ENCODE data around the gene MRPL27. TPM values are rescaled to one million over a fixed set of nuclear protein-coding genes. Genes with fewer than 3 reads are reported as not detected.

MRPL27 gene
- total RNA-seq, 6 experiments from 2014 or later, result 34.3 to 69.4 (median 38.6) TPM

- intact Hi-C loops (cut with DNase I), result no loop called here
- 81% methylated on average over 5 of the region's 5 CpGs for WGBS (ENCODE audit: insufficient coverage, low coverage, low lambda C conversion rate, missing lambda C conversion rate)
- H3K4me3 ChIP-seq, result no peak overlapping the region
- TF ChIP-seq POLR2A (IDR thresholded peaks at IDR 0.05) (no peak), CTCF (IDR thresholded peaks at IDR 0.05) (no peak)
- H3K27me3 ChIP-seq, result no peaks in the 10 kb centered on the region
- H3K9me3 ChIP-seq, result no peaks in the 10 kb centered on the region
- DNase-seq, result no peak
- peaks cover 0 to 63% (median 41%) of the 10 kb centered on the region in 4 donors for H3K36me3 ChIP-seq
- no peak for ATAC-seq
- no peak overlapping the region for H3K27ac ChIP-seq
- peaks cover 0 to 22% (median 8%) of the 10 kb centered on the region in 4 donors for H3K4me1 ChIP-seq
These were observed 20.7 kb upstream of the MRPL27 start for GRCh38 chr17:50393700-50394099.

GRCh38 chr17:50392621-50393020 is 19.6 kb upstream of the MRPL27 start:
- WGBS (ENCODE audit: insufficient coverage, low coverage, low lambda C conversion rate, missing lambda C conversion rate), result 46% methylated on average over 5 of the region's 6 CpGs
- peaks cover 0 to 22% (median 8%) of the 10 kb centered on the region in 4 donors for H3K4me1 ChIP-seq
- H3K27me3 ChIP-seq, result no peaks in the 10 kb centered on the region
- DNase-seq, result no peak
- no peak overlapping the region for H3K4me3 ChIP-seq
- H3K9me3 ChIP-seq, result no peaks in the 10 kb centered on the region
- no peak overlapping the region for H3K27ac ChIP-seq
- intact Hi-C loops (cut with DNase I), result no loop called here
- ATAC-seq, result no peak
- TF ChIP-seq CTCF (IDR thresholded peaks at IDR 0.05) (no peak), POLR2A (IDR thresholded peaks at IDR 0.05) (no peak)
- H3K36me3 ChIP-seq, result peaks cover 10 to 73% (median 51%) of the 10 kb centered on the region in 4 donors

- Histone ChIP-seq H3K27me3 (no peaks in the 10 kb centered on the region), H3K27ac (no peak overlapping the region), H3K4me1 (peaks cover 0 to 4% (median 0%) of the 10 kb centered on the region in 4 donors), H3K36me3 (peaks cover 13 to 94% (median 67%) of the 10 kb centered on the region in 4 donors), H3K9me3 (no peaks in the 10 kb centered on the region), H3K4me3 (no peak overlapping the region)
- DNase-seq, result no peak
- WGBS (ENCODE audit: insufficient coverage, low coverage, low lambda C conversion rate, missing lambda C conversion rate), result 92% methylated on average over 4 of the region's 6 CpGs
- TF ChIP-seq POLR2A (IDR thresholded peaks at IDR 0.05) (no peak), CTCF (IDR thresholded peaks at IDR 0.05) (no peak)
- intact Hi-C loops (cut with DNase I), result no loop called here
- ATAC-seq, result no peak
These were observed 16.6 kb upstream of the MRPL27 start for GRCh38 chr17:50389534-50389933.

DNA sequence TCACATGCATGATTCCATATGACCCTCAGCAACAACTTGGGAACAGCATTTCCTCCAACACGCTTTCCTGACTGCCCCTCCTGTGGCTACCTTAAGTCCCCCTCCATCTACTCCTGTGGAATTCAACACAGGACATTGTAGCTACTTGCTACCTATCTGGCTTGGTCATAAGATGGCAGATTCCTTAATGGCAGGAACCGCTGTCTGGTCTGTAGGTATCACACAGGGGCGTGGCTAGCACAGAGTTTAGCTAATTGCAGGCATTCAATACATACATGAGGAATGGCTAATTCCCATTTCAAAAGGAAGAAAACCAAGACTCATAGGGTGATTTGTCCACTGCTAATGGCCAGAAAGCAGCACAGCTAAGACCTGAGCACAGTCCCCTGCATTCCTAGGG is 15.7 kb upstream of the MRPL27 start:
- peaks cover 0 to 4% (median 0%) of the 10 kb centered on the region in 4 donors for H3K4me1 ChIP-seq
- peaks cover 13 to 94% (median 67%) of the 10 kb centered on the region in 4 donors for H3K36me3 ChIP-seq
- no peak overlapping the region for H3K4me3 ChIP-seq
- no peak overlapping the region for H3K27ac ChIP-seq
- H3K27me3 ChIP-seq, result no peaks in the 10 kb centered on the region
- WGBS (ENCODE audit: insufficient coverage, low coverage, low lambda C conversion rate, missing lambda C conversion rate), result 92% methylated on average over 2 of the region's 3 CpGs
- TF ChIP-seq CTCF (IDR thresholded peaks at IDR 0.05) (no peak), POLR2A (IDR thresholded peaks at IDR 0.05) (no peak)
- DNase-seq, result no peak
- ATAC-seq, result no peak
- intact Hi-C loops (cut with DNase I), result no loop called here
- H3K9me3 ChIP-seq, result no peaks in the 10 kb centered on the region

GRCh38 chr17:50386510-50386909 is 13.5 kb upstream of the MRPL27 start:
- TF ChIP-seq CTCF (IDR thresholded peaks at IDR 0.05), result no peak
- no peak for TF ChIP-seq POLR2A (IDR thresholded peaks at IDR 0.05)
- no peak overlapping the region for H3K27ac ChIP-seq
- H3K36me3 ChIP-seq, result peaks cover 13 to 94% (median 67%) of the 10 kb centered on the region in 4 donors
- no peaks in the 10 kb centered on the region for H3K9me3 ChIP-seq
- intact Hi-C loops (cut with DNase I), result no loop called here
- no peak for ATAC-seq
- no peaks in the 10 kb centered on the region for H3K4me1 ChIP-seq
- no peak overlapping the region for H3K4me3 ChIP-seq
- no peaks in the 10 kb centered on the region for H3K27me3 ChIP-seq
- no peak for DNase-seq
- 48% methylated on average over 3 of the region's 3 CpGs for WGBS (ENCODE audit: insufficient coverage, low coverage, low lambda C conversion rate, missing lambda C conversion rate)
